GM23338 (cell line): ENCODE results near the gene NUDCD2. TPM values are rescaled to one million over a fixed set of nuclear protein-coding genes. Genes with fewer than 3 reads are reported as not detected.

Source experiments
- ATAC-seq: fragments of 200-7000 bp; cut with Tn5 transposase; 3 replicates; pipeline ENCODE4 v1.9.1; 2020
- DNase-seq: peaks from one replicate; pipeline ENCODE4 v3.0.0-alpha.2; 2015; ENCODE audit warnings: low spot score
- H2AFZ ChIP-seq: fragments of 200-600 bp; sonication (generic); 2 replicates; pipeline ENCODE4 v1.8.0; 2016; ENCODE audit warnings: antibody characterized with exemption, mild to moderate bottlenecking, moderate library complexity
- H3F3A ChIP-seq: fragments of 200-600 bp; sonication (generic); replicated peaks from 2 replicates; pipeline ENCODE4 v1.8.0; 2017; ENCODE audit warnings: antibody characterized with exemption, mixed run types, low read depth
- H3K27ac ChIP-seq: fragments of 200-600 bp; sonication (generic); 2 replicates; pipeline ENCODE4 v1.6.1; 2016; ENCODE audit warnings: low read depth
- H3K27me3 ChIP-seq: fragments of 200-600 bp; sonication (generic); 2 replicates; pipeline ENCODE4 v1.8.0; 2016; ENCODE audit warnings: mild to moderate bottlenecking, mixed run types, moderate library complexity; ENCODE audit not compliant: insufficient read depth
- H3K36me3 ChIP-seq: fragments of 200-600 bp; sonication (generic); 2 replicates; pipeline ENCODE4 v1.8.0; 2016; ENCODE audit warnings: mild to moderate bottlenecking; ENCODE audit not compliant: insufficient read depth
- H3K4me1 ChIP-seq: fragments of 200-600 bp; sonication (generic); 2 replicates; pipeline ENCODE4 v1.8.0; 2016; ENCODE audit warnings: mild to moderate bottlenecking, moderate library complexity; ENCODE audit not compliant: insufficient read depth
- H3K4me2 ChIP-seq: fragments of 200-600 bp; sonication (generic); 2 replicates; pipeline ENCODE4 v1.7.1; 2017; ENCODE audit warnings: mixed run types
- H3K4me3 ChIP-seq: fragments of 200-600 bp; sonication (generic); 2 replicates; pipeline ENCODE4 v1.6.1; 2016; ENCODE audit warnings: mixed run types
- H3K79me2 ChIP-seq: fragments of 200-600 bp; sonication (generic); replicated peaks from 2 replicates; pipeline ENCODE4 v1.8.0; 2017; ENCODE audit warnings: mild to moderate bottlenecking; ENCODE audit not compliant: insufficient read depth
- H3K9me2 ChIP-seq: fragments of 200-600 bp; sonication (generic); 2 replicates; pipeline ENCODE4 v1.8.0; 2017; ENCODE audit not compliant: insufficient read depth
- H4K20me1 ChIP-seq: fragments of 200-600 bp; sonication (generic); replicated peaks from 2 replicates; pipeline ENCODE4 v1.8.0; 2017; ENCODE audit warnings: mild to moderate bottlenecking; ENCODE audit not compliant: insufficient read depth
- H3K27ac Mint-ChIP-seq: 2 replicates; pipeline ENCODE4 v1.8.0; 2020; ENCODE audit warnings: inconsistent platforms, mild to moderate bottlenecking, moderate library complexity, mixed read lengths
- H3K27me3 Mint-ChIP-seq: 3 replicates; pipeline ENCODE4 v1.8.0; 2022; ENCODE audit warnings: low read depth, mild to moderate bottlenecking, moderate library complexity, mixed read lengths, inconsistent platforms; ENCODE audit not compliant: insufficient read depth, poor library complexity
- H3K36me3 Mint-ChIP-seq: 3 replicates; pipeline ENCODE4 v1.8.0; 2021; ENCODE audit warnings: low read depth, mild to moderate bottlenecking, inconsistent platforms, moderate library complexity, mixed read lengths
- H3K4me1 Mint-ChIP-seq: 3 replicates; pipeline ENCODE4 v1.8.0; 2020; ENCODE audit warnings: mild to moderate bottlenecking, inconsistent platforms, mixed read lengths
- H3K4me3 Mint-ChIP-seq: 3 replicates; pipeline ENCODE4 v1.8.0; 2021; ENCODE audit warnings: moderate library complexity, mild to moderate bottlenecking, inconsistent platforms, mixed read lengths
- H3K9me3 Mint-ChIP-seq: 3 replicates; pipeline ENCODE4 v1.8.0; 2020; ENCODE audit warnings: moderate library complexity, mild to moderate bottlenecking, inconsistent platforms, mixed read lengths
- CREB1 ChIP-seq: fragments of 250-450 bp; sonication (Bioruptor Pico); IDR thresholded peaks from 2 replicates; pipeline ENCODE4 v1.5.0; 2020; ENCODE audit warnings: low read depth, mild to moderate bottlenecking, moderate library complexity
- CTCF ChIP-seq, 2 experiments: fragments of 200-600 bp in 1 of 2; sonication (generic) in 1 of 2; conservative IDR thresholded peaks; 2 replicates each; pipeline versions ENCODE4 v1.5.1 to v1.6.1; 2016 to 2017; ENCODE audit warnings: antibody characterized with exemption in 2 of 2, low read depth in 2 of 2, mild to moderate bottlenecking in 2 of 2, moderate library complexity in 1 of 2
- EZH2 ChIP-seq: fragments of 200-600 bp; sonication (generic); IDR thresholded peaks from one replicate; pipeline ENCODE4 v1.8.0; 2017; ENCODE audit warnings: antibody characterized with exemption, mild to moderate bottlenecking, low read depth; ENCODE audit not compliant: unreplicated experiment
- NANOG ChIP-seq: IDR thresholded peaks from 2 replicates; pipeline ENCODE4 v1.6.1; 2016; ENCODE audit warnings: antibody characterized with exemption, borderline replicate concordance
- POLR2AphosphoS5 ChIP-seq: IDR thresholded peaks from 2 replicates; pipeline ENCODE4 v1.6.1; 2016; ENCODE audit warnings: antibody characterized with exemption, low read depth
- polyA plus RNA-seq: library from polyadenylated mRNA; unstranded; fragments of >200 nt; fragmentation: Nextera tagmentation; extraction: Ambion mirVana; gene quantifications from 2 replicates; pipeline ENCODE4 v1.2.1, GENCODE V29; 2016
- total RNA-seq: library from RNA; depleted of rRNA; stranded (reverse); fragments of >200 nt; shearing (Covaris generic); gene quantifications from 2 replicates; pipeline ENCODE4 v1.2.3, GENCODE V29; 2014
- TF ChIP-seq, protein P1 (sequence below): IDR thresholded peaks from 2 replicates; pipeline ENCODE4 v1.6.1; 2016; ENCODE audit warnings: antibody characterized with exemption
- TF ChIP-seq, protein P2 (sequence below): IDR thresholded peaks from one replicate; pipeline ENCODE4 v1.6.1; 2018; ENCODE audit warnings: antibody characterized with exemption; ENCODE audit not compliant: unreplicated experiment

Gene NUDCD2
- total and polyA plus RNA-seq, 2 experiments from 2014 or later, result 23.2 to 123 TPM

- TF ChIP-seq NANOG (no peak), POLR2AphosphoS5 (no peak)
- TF ChIP-seq, protein P1, sequence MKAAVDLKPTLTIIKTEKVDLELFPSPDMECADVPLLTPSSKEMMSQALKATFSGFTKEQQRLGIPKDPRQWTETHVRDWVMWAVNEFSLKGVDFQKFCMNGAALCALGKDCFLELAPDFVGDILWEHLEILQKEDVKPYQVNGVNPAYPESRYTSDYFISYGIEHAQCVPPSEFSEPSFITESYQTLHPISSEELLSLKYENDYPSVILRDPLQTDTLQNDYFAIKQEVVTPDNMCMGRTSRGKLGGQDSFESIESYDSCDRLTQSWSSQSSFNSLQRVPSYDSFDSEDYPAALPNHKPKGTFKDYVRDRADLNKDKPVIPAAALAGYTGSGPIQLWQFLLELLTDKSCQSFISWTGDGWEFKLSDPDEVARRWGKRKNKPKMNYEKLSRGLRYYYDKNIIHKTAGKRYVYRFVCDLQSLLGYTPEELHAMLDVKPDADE, result no peak
- TF ChIP-seq, protein P2, sequence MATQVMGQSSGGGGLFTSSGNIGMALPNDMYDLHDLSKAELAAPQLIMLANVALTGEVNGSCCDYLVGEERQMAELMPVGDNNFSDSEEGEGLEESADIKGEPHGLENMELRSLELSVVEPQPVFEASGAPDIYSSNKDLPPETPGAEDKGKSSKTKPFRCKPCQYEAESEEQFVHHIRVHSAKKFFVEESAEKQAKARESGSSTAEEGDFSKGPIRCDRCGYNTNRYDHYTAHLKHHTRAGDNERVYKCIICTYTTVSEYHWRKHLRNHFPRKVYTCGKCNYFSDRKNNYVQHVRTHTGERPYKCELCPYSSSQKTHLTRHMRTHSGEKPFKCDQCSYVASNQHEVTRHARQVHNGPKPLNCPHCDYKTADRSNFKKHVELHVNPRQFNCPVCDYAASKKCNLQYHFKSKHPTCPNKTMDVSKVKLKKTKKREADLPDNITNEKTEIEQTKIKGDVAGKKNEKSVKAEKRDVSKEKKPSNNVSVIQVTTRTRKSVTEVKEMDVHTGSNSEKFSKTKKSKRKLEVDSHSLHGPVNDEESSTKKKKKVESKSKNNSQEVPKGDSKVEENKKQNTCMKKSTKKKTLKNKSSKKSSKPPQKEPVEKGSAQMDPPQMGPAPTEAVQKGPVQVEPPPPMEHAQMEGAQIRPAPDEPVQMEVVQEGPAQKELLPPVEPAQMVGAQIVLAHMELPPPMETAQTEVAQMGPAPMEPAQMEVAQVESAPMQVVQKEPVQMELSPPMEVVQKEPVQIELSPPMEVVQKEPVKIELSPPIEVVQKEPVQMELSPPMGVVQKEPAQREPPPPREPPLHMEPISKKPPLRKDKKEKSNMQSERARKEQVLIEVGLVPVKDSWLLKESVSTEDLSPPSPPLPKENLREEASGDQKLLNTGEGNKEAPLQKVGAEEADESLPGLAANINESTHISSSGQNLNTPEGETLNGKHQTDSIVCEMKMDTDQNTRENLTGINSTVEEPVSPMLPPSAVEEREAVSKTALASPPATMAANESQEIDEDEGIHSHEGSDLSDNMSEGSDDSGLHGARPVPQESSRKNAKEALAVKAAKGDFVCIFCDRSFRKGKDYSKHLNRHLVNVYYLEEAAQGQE, result no peak
Observed at GRCh38 chr5:163439092-163439425, 20.8 kb downstream of the NUDCD2 start (continued).

GRCh38 chr5:163437309-163438182 lies 22.4 kb downstream of the NUDCD2 start, which contains the start of gene CCNG1:
TSS of gene CCNG1 (plus strand) at chr5:163437595. CDS start at chr5:163439257, 1,662 bp downstream.
- peaks cover 30% of the 10 kb centered on the region; the same call in 2 of the 3 replicates for H3K4me1 Mint-ChIP-seq
- Histone ChIP-seq H4K20me1 (peaks cover 33% of the 10 kb centered on the region), H3K27me3 (no peaks in the 10 kb centered on the region), H2AFZ (no peak within 1 kb of the TSS), H3K4me1 (peaks cover 18% of the 10 kb centered on the region), H3K9me2 (no peaks in the 10 kb centered on the region), H3K79me2 (peaks cover 47% of the 10 kb centered on the region), H3K4me3 (peak within 1 kb of the TSS; percentile 91), H3K36me3 (peaks cover 37% of the 10 kb centered on the region), H3K4me2 (peak within 1 kb of the TSS; percentile 96), H3F3A (no peaks in the 10 kb centered on the region), H3K27ac (peak within 1 kb of the TSS; percentile 91)
- peak within 1 kb of the TSS; percentile 96 for H3K27ac Mint-ChIP-seq
- peak within 1 kb of the TSS; percentile 98 for H3K4me3 Mint-ChIP-seq
- DNase-seq (peak; percentile 99), ATAC-seq (peak; percentile 91)
- no peaks in the 10 kb centered on the region; the same call in 2 of the 3 replicates for H3K9me3 Mint-ChIP-seq
- H3K27me3 Mint-ChIP-seq, result peaks cover 3% of the 10 kb centered on the region
- TF ChIP-seq EZH2, result no peak
- no peak; a peak in 1 of 4 replicates for TF ChIP-seq CTCF (conservative IDR thresholded peaks at IDR 0.05; ENCODE audit: low read depth in 2 of 2)
- TF ChIP-seq POLR2AphosphoS5, result peak; percentile 99
- TF ChIP-seq CREB1 (CRISPR knock-in tag), result peak; percentile 47; the same call in 1 of the 2 replicates
- peaks cover 46% of the 10 kb centered on the region for H3K36me3 Mint-ChIP-seq
